Measurements from ENCODE around the gene REX1BD. TPM values are rescaled to one million over a fixed set of nuclear protein-coding genes. Genes with fewer than 3 reads are reported as not detected.
"Not testable (repeated sequence)": the region's sequence is repeated elsewhere in the genome, so short reads cannot be mapped to it uniquely, and the experiment has no call there.

The REX1BD gene
- total RNA-seq, 1 donor from 2014 or later: 64.0 TPM

DNA sequence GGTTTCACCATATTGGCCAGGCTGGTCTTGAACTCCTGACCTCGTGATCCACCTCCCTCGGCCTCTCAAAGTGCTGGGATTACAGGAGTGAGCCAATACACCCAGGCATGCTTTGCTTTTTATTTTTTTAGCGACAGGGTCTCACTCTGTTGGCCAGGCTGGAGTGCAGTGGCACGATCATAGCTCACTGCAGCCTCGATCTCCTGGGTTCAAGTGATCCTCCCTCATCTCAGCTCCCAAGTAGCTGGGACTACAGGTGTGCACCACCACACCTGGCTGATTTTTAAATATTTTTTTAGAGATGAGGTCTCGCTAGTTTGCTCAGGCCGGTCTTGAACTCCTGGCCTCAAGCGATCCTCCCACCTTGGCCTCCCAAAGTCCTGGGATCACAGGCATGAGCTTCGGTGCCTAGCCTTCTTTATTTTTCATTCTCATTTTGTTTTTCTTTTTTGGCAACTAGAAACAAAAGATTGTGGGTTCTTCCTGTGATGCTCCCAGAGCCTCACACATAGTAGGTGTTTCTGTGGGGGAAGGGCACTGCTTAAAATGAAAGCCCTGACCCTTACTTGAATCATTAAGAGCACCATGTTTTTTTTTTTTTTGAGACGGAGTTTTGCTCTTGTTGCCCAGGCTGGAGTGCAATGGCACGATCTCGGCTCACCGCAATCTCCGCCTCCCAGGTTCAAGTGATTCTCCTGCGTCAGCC lies 12.2 kb downstream of the REX1BD start:
- DNase-seq (ENCODE audit: low read depth): not testable (repeated sequence)

DNA sequence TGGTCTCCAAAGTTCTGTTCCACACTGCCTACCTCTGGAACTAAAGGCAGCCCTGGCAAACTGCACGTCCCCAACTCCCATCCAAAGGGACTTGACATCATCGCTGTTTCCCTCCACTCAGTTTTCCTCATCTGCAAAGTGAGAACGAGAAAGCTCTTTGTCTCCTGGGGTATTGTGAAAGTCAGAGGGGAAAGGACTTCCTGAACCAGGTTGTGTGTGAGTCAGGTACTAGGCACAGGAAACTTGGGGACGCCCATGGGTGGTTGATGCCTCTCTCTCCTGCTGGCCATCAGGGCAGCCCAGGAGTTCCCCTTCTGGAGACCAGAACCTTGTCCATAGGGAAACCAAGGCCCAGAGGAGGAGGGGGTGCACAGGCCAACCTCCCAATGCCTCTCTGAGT lies 13.3 kb downstream of the REX1BD start:
- no peak for DNase-seq (ENCODE audit: low read depth)

- no peak for DNase-seq (ENCODE audit: low read depth)
Measured at GRCh38 chr19:18603255-18603957, 14.8 kb downstream of the REX1BD start.

DNA sequence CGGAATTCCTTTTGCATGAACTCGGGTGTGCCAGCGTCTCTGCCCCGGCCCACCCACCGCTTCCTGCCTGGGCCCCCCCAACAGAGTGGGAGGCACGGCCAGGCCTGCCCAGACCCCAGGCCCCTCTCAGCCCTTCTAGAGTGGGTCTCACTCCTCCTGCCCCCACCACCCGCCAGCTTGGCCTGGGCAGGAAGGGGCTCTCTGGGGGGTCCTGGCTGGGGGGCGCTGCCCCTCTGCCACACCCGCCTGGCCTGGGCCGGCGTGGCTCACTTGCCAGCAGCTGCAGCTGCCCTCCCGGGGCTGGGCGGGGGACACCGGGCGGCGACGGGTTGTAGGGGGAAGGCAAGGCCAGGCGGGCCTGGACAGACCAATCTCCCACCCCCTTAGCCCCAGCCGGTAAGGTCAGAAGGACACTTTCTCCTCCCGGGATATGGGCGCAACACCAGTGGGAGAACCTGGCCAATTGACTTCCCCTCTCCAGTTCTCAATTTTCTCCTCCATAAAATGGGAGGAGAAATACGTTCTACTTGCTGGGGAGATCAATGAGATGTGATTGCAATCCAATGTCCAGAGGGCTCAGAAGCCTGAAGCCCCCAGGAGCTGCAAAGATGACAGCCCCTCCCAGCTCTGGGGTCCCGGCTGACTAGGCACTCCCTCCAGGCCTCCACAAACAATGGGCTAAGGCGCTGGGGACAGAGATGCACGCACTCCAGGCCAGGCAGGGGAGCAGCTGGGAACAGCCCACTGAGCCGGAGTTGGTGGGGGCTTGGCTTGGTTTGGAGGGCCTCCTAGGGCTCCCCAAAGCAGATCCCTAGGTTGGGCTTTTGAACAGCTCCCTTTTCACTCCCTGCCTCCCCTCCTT lies 15.6 kb downstream of the REX1BD start:
- DNase-seq (ENCODE audit: low read depth): no peak

GRCh38 chr19:18604820-18605159 lies 16.2 kb downstream of the REX1BD start:
- no peak for DNase-seq (ENCODE audit: low read depth)

DNA sequence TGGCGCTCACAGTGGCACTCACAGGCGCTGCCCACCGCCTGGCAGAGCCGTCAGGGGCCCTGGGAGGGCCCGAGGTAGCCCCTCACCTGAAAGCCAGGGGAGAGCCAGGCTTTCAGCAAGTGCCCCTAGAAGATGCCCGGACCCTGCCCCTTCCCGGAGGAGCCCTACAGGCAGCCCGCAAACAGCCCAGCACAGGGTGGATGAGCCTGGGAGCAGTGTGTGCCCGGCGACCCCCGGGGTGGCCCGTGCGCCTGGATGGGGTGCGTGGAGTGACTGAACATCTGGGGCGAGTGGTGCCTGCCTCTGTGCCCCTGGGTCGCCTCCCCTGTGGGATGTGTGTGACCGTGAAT lies 16.6 kb downstream of the REX1BD start:
- DNase-seq (ENCODE audit: low read depth): no peak

- DNase-seq (ENCODE audit: low read depth): no peak
Measured at GRCh38 chr19:18605546-18606280, 17.1 kb downstream of the REX1BD start.

DNA sequence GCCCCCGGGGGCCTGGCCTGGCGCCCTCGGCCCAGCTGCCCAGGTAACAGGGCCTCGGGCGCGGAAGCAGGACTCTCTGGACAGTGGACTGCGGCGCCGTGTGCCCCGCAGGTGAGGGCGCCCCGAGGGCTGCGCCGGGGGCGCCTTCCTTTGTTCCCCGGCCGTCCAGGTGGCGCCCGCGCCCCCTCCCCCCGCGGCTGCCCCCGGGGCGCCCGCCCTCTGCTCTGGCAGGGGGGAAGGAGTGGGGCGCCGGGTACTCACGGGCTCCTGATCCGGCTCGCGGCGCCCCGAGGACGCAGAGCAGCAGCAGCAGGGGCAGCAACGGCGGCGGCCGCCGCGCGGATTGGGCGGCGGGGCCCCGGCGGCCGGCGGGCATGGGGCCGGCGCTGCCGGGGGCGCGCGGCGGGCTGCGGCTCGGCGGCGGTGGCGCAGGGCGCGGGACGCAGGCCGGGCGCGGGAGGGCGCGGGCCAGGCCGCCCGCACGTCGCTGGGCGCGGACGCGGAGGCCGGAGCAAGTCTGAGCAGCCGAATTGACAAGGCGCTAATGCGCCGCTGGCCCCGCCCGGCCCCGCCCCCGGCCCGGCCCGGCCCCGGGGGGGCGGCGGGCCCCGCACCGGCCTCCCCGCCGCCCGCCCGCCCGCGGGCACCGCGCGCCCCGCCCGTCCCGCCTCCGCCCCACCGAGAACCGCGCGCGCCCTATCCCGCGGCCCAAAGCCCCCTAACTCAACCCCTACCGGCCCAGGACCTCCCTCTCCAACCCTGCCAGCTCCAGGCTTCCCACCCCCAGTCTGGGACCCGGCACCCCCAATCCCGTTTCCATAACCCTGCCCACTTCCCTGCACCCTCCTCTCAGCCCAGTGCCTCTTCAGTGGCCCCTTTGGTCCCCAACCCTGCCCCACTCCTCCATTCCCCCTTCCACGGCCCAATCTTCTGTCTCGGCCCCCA lies 18.0 kb downstream of the REX1BD start, which contains the start of gene CRLF1:
CRLF1 (minus strand) TSS at position 519 of the 945 bp plus-strand sequence; CDS start at position 376, 143 bp downstream.
- DNase-seq (ENCODE audit: low read depth): no peak

GRCh38 chr19:18607226-18608101 lies 18.9 kb downstream of the REX1BD start:
- no peak for DNase-seq (ENCODE audit: low read depth)

DNA sequence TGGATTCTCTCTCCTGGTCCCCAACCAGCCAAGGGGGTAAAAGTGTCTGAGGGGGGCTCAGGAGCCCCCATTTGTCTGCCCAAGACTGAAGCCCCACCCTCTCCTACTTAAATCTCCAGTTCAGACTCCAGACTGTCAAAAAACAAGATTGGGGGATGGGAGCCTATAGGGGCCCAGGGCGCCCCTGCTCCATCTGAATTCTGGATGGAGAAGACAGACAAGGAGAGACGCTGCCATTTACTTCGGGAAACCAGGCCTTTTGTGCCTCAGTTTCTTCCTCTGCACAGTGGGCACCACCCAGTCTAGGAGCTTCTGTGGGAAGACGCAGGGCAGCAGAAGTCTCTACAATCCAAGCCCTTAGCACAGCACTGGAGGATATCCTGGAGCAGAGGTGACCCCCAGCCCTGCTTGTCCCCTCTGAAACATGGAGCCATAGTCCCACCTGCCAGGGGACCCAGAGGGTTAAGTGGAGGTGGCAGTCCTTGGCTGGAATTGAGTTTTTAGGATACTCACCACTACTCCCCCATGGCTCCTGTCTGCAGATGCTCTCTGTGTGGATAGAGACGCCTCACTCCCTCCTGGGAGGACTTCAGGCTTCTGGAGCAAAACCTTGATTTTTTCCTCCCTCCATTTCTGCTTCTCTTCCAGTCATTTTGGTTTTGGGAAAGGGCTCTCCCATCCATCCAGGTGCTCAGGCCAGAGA lies 19.7 kb downstream of the REX1BD start:
- no peak for DNase-seq (ENCODE audit: low read depth)

DNA sequence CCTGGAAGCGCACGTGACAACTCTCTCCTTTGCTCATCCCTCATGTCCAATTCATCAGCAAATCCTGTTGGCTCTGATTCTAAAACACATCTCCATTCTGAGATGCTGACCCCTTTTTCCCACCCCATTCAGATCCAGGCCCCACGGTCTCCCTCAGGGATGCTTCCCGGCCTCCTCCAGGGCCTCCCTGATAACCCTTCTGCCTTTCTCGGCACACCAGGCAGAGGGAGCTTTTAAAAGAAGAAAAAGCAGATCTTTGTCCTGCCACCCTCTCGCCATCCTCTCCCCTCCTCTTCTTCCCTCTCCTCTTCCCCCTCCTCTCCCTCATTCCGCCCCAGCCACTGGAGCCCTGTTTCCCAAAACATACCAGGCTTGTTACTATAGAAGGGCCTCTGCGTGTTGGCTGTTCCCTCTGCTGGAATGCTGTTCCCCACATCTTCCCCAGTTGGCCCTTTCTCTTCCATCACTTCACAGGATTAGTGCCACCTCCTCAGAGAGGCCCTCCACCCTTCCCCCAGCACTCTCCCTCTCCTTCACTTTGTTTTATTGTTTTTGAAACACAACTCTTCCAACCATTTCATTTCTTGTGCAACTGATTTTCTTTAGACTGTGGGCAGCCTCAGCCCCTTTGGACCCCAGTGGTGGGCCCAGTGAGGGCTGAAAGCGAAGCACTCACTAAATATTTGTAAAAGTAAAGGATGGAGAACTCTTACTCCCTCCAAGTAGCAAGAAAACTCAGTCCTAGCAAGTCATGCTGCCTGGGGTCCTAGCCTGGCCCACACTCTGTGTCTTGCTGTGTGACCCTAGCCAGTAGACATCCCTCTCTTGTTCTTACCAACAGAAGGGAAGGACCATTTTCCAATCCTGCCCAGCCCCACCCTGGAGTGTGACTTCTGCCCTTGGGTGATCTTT lies 20.5 kb downstream of the REX1BD start:
- DNase-seq (ENCODE audit: low read depth): no peak

- DNase-seq (ENCODE audit: low read depth): no peak
Measured at GRCh38 chr19:18609717-18610051, 21.1 kb downstream of the REX1BD start.

GRCh38 chr19:18610245-18610555 lies 21.6 kb downstream of the REX1BD start:
- no peak for DNase-seq (ENCODE audit: low read depth)

GRCh38 chr19:18610556-18611326 lies 22.1 kb downstream of the REX1BD start:
- DNase-seq (ENCODE audit: low read depth): no peak

GRCh38 chr19:18611327-18612050 lies 22.9 kb downstream of the REX1BD start:
- DNase-seq (ENCODE audit: low read depth): no peak

DNA sequence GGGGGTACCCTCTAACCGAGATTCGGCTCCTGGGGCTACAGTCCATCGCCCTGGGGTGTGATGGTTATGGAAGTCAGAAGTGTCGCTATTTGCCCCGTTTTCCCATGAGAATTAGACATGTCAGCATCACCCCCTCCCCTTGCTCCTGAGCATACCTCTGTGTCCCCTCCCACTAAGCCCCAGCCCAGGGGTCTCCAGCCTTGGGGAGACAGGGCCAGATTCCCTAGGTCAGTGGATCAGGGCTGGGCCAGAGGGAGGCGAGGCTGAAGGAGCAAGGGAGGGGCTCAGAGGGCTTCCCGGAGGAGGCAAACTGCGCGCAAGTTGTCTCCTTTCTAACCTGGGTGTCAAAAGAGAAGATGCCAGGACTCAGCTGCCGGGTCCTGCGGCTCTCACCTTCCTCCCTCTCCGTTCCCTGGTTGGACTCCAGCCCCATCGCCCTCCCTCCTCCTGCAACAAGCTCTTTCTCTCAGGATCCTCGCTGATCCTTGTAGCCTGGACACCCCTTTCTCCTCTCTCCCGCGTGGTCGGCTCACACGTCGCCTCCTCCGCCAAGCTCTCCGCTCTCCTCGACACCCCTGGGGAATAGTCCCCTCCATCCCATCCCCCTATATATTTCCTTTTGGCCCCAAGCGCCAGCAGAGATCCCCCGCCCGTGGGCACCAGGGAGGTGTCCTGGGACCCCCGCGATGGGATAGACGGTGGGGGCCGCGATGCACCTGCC lies 23.6 kb downstream of the REX1BD start:
- DNase-seq (ENCODE audit: low read depth): no peak
